DMS79 treated with DMSO at 0.1 percent for 48 hours (cell line): Measurements from ENCODE around the gene PRRT2.
"Not testable (repeated sequence)": the region's sequence is repeated elsewhere in the genome, so short reads cannot be mapped to it uniquely, and the experiment has no call there.

ENCODE experiments used
- DNase-seq: peaks from one replicate; lab custom pipeline; 2025; lab: John Stamatoyannopoulos, UW

Gene PRRT2

DNA sequence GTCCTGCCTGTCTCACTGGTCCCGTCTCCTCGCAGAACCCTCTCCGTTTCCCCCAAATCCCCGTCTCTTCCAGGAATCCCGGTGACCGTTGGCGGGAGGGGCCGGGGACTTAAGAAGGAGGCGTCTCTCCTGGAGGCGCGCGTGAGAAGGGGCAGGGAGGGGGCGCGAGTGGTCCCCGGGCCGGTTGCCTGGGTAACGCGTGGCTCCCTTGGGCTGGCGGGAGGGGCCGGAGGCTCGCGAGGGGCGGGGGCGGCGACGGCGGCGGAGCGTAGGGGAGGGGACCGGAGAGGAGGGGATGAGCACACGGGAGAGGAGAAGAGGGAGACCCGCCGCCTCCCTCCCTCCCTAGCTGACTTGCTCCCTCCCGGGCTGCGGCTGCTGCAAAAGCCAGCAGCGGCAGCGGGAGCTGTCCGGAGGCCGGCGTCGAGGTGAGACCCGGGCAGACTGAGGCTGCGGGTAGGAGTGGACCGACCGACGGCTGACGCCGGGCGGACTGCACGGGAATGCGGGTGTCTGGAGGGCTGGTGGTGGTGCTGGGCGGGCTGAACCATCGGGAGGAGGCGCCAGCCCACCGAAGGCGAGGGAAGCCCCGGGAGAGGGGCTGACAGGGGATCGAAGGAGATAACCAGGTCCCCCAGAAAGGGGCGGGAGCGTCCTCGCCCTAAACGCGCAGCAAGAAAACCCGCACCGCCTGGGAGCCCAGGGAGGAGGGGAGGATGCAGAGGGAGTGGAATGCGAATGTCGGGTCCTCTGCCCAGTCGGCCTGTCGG is at the start of gene PRRT2:
Gene PRRT2, plus strand, starts transcription at position 298 of the 770 bp plus-strand sequence. CDS start 862 bp downstream, outside the sequence.
- peak; percentile 66 for DNase-seq

DNA sequence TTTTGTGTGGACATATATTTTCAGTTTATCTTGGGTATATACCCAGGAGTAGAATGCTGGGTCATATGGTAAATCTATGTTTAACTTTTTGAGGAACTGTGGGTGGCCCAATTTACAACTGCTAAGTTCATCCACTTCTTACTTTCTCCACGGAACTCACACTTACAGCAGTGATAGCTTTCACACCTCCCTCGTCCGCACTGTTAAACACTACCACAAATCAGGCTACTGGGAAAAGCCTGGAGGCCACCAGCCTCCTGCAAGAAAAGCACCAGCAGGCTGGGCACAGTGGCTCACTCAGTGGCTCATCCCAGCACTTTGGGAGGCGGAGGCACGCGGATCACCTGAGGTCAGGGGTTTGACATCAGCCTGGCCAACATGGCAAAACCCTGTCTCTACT is 48.7 kb upstream of the PRRT2 start:
- DNase-seq: no peak

DNA sequence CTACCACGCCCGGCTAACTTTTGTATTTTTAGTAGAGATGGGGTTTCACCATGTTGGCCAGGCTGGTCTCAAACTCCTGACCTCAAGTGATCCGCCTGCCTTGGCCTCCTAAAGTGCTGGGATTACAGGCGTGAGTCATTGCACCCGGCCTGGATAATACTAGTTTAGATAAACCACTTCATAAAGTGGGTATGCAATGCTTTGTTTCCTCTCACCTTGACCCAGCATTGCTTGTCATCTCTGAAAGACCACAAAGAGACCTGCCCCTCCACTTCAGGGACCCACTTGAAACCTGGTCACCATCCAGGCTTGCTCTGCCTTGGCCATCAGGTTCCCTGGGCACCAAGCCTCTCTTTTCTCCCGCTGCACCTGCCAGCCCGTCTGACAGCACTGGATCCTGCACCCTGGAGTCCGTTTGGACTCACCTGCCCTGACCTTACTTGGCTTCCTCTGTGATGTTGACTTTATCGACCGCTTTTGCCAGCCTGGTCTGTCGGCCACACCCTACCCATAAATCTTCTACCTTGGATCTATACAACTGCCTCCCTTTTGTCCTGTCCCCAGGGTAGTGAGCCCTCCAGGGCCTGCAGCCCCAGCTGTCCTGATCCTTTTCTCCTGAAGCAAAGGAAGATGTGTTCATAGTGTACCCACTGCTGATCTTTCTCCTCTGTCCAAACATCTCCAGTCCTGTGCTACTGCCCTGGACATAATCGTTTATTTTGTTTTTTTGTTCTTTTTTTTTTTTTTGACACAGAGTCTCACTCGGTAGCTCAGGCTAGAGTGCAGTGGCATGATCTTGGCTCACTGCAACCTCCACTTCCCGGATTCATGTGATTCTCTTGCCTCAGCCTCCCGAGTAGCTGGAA is 46.6 kb upstream of the PRRT2 start:
- DNase-seq: peak; percentile 96

DNA sequence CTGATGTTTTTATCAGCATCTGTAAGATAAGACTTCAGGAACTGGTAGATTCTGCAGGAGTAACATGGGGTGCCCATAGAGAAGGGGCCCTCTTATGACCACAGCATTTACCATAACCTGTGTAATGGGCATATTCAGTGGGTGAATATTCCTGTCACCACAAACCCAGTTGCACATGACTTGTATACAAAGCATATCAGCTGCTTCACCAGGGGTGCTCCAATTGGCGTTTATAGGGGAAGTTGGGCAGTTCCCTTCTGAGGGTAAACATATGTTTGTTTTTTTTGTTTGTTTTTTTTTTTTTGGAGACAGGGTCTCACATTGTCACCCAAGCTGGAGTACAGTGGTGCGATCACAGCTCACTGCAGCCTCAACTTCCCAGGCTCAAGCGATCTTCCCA is 45.4 kb upstream of the PRRT2 start:
- no peak for DNase-seq

DNA sequence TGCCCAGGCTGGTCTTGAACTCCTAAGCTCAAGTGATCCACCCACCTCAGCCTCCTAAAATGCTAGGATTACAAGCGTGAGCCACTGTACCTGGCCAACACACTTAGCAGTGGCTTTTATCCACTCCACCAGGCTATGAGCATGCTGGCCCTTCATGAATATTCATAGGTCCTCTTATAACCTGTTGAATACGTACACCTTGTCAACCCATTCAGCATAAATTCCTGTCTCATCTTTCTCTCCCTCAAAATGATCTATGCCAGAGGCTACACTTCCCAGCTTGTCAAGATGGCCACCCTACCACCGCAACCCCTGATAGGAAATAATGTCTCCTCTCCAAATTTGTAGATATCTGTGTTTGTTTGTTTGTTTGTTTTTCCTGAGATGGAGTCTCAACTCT is 44.9 kb upstream of the PRRT2 start:
- no peak for DNase-seq

DNA sequence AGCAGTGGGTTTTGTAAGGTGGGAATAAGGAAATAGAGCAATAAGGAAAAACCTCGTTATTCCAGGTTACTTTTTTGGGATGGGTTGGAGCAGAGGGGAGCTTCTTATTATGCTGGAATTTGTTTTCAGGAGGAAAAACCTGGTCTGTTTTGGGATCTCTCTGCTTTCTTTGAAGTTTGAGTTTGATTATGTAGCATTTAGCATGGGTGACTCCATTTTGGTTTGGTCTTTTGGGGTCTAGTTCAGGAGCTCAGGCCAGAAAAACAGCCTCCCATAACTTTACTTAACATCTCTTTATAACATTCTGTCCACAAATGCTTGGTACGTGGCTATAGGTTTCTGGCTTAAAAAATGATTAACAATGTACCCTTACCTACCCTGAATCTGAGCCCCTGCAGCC is 42.5 kb upstream of the PRRT2 start:
- no peak for DNase-seq

DNA sequence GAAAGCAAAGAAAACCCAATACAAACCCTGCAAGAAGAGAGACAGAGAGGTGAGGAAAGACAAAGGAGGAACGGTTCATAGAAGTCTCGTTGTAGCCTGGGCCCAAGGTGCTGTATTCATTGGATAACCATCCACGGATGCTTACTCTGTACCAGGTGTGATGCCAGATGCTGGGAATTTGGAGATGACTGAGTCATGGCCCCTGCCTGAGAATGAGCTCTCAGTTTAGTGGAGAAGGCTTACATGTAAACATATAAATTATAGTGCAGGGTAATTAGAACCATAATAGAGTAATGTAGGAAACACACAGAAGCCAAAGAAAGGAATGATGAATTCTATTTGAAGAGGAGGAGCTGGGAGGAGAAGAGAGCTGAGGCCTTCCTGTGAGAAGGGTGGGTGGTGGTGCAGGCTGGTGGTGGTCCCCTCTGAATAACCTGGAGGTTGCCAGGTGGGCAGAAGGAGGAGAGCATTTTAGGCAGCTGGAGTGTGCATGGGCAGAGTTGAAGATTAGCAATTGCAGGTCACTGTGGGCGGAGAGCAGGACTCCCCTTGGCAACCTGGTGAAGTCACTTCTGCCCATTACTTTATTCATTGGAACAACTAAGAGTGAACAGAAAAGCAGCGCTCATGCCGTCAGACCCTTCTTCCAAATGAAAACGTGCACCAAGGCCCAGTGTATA is 41.6 kb upstream of the PRRT2 start:
- DNase-seq: no peak

DNA sequence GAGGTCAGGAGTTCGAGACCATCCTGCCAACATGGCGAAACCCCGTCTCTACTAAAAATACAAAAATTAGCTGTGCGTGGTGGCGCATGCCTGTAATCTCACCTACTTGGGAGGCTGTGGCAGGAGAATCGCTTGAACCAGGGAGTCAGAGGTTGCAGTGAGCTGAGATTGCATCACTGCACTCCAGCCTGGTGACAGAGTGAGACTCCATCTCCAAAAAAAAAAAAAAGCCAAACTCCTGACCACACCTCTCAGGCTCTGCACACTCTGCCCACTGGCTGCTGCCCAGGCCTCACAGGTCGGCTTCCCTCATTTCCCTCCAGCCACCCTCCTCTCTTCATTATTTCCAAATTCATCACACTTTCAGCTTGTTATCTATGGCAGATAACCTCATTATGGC is 39.7 kb upstream of the PRRT2 start:
- DNase-seq: not testable (repeated sequence)

DNA sequence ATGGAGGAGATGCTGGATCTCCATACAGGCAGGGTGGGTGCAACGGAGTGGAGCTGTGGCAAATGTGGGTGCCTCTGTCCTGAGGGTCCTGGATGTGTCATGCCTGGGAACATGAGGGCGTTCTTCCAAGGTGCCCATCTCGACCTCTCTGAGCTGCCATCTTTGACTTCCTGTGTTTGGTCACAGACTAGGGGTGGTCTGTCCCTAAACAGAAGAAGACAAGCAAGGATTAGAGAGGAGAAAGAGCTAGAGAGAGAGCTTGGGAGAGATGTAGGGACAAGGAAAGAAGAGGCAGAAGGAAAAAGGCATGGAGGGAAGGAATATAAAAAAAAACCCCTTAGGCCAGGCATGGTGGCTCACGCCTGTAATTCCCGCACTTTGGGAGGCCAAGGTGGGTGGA is 37.3 kb upstream of the PRRT2 start:
- no peak for DNase-seq

DNA sequence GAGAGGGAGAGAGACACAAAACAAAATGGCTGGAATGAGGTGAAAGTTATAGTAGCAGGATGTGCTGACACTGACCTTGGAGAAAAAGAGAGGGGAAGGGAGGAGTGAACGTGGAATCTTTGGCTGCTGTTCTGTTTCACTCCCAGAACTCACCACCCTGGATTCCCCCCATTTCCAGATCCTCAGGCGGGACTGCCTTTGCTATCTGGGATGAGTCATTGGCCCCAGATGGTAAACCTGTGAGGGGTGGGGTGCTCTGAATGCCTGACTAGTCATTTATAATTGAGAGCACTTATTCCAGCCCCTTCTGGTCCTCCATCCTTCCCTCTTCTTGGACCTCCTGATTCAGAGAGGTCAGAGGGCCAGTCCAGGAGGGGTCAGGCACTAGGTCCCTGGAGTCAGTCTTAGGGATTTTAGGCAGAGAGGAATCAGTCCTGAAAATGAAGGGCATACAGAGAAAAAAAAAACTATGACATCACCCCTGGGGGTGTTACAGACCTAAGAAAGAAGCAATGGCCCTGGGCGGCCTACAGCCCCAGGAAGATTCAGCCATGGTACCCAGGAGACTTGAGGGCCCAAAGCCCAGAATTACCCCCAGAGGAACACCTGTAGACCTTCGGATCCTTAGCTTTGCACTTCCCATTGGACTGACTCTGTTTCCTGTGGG is 36.1 kb upstream of the PRRT2 start:
- no peak for DNase-seq

DNA sequence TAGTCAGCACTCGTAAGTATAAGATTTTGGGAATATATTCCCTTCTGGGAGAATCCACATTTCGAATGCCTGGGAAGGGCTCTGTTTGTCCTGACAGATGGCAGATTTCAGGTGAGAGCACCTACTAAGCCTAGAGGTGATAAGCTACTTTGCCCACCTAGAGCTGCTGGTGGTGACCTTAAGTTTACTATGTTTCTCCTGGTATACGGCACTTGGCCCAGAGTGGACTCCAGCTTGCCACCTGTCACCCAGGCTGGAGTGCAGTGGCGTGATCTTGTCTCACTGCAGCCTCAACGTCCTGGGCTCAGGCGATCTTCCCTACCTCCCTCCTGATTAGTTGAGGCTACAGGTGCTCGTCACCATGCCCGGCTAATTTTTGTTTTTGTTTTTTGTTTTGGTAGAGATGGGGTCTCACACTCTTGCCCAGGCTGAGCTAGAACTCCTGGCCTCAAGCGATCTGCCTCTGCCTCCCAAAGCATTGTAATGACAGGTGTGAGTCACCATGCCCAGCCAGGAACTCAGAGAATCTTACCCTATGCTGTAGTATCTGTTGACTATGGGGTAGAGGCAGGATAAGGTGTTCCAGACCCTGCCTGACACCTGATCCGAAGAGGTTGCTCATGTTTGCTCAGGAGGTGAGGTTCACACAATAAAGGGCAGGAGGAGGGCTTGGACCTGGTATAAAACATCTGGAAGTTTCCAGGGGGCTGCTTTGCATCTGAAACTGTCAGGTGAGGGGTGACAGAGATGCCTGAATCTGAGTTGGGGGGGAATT is 34.2 kb upstream of the PRRT2 start, which contains the start of gene ZG16:
Gene ZG16, plus strand, starts transcription at position 681 of the 775 bp plus-strand sequence. CDS start 1,011 bp downstream, outside the sequence.
- no peak for DNase-seq

DNA sequence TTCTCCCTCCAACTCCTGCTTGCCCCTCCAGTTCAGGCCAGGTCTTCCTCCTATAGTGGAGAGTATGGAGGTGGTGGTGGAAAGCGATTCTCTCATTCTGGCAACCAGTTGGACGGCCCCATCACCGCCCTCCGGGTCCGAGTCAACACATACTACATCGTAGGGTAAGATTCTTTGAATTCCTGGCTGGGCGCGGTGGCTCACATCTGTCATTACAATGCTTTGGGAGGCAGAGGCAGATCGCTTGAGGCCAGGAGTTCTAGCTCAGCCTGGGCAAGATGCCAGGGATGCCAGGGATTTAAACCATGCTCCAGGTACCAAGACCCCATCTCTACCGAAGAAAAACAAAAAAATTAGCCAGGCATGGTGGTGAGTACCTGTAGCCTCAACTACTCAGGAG is 32.5 kb upstream of the PRRT2 start:
- DNase-seq: no peak

DNA sequence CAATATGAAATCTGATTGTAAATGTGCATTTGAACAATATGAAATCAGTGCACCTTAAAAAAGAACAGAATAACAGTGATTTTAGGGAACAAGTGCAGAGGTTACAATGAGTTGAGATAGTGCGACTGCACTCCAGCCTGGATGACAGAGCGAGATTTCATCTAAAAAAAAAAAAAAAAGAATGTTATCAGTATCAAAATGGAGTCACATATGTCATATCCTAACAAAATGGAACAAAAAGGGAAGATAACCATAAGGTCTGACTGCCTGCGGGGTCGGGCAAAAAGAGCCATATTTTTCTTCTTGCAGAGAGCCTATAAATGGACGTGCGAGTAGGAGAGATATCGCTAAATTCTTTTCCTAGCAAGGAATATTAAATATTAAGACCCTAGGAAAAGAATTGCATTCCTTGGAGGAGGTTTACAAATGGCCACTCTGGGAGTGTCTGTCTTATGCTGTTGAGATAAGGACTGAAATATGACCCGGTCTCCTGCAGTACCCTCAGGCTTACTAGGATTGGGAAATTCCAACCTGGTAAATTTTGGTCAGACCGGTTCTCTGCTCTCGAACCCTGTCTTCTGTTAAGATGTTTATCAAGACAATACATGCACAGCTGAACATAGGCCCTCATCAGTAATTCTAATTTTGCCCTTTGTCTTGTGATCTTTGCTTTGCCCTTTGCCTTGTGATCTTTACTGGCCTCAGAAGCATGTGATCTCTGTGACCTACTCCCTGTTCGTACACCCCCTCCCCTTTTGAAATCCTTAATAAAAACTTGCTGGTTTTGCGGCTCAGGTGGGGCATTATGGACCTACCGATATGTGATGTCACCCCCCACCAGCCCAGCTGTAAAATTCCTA is 28.7 kb upstream of the PRRT2 start:
- not testable (repeated sequence) for DNase-seq

DNA sequence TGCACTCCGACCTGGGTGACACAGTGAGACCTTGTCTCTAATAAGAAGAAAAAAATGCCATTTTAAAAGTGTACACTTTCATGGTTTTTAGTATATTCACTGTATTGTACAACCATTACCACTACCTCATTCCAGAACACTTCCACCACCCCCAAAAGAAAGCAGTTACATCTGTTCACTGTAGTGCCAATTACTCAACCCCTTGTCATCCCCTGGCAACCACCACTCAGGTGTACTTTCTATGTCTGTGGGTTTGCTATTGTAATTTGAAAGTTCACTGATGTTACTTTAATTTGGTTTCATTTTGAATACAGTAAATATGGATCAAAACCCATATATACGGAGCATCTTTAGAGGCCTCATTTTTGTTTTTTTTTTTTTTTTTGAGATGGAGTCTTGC is 27.8 kb upstream of the PRRT2 start:
- no peak for DNase-seq

DNA sequence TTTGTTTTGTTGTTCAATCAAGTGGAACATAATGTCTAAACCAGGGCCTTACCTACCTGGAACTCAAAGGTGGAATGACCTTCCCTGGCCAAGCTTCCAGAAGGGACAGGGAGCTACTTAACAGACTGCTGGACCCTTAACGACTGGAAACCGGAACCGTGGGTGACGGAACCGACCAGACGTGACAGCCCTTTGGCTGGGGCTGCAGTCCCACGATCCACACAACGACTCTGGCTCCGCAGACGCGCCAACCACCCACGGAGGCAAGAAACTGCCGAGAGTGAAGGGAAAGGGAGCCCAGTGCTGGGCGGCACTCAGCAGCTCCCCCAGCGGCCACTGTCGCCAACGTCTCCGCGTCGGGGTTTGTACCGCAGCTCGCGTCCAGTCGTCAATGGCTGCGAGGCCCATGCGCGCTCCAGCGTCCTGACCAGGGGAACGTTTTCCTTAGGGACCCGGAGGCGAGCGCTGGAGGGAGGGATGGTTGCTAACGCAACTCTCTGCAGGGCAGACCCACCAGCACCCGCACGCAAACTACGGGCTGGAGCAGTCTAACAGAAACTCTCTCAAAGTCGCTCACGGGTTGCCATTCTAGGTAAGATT is 27.0 kb upstream of the PRRT2 start:
- no peak for DNase-seq

DNA sequence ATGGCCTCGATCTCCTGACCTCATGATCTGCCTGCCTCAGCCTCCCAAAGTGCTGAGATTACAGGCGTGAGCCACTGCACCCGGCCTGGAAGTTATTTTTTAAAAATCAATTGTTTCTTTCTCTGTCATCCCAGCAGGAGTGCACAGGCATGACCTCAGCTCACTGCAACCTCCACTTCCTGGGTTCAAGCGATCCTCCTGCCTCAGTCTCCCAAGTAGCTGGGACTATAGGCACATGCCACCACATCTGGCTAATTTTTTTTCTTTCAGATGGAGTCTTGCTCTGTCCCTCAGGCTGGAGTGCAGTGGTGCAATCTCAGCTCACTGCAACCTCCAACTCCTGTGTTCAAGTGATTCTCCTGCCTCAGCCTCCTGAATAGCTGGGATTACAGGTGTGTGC is 24.8 kb upstream of the PRRT2 start:
- not testable (repeated sequence) for DNase-seq

DNA sequence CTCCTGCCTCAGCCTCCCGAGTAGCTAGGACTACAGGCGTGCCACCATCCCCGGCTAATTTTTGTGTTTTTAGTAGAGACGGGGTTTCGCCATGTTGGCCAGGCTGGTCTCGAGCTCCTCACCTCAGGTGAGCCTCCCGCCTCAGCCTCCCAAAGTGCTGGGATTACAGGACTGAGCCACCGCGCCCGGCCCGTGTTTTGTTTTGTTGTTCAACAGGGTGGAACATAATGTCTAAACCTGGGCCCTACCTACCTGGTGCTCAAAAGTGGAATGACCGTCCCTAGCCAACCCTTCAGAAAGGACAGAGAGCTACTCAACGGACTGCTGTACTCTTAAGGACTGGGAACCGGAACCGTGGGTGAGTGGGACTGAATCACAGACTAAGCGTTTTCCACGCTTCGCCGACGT is 22.2 kb upstream of the PRRT2 start:
- peak; percentile 78 for DNase-seq

DNA sequence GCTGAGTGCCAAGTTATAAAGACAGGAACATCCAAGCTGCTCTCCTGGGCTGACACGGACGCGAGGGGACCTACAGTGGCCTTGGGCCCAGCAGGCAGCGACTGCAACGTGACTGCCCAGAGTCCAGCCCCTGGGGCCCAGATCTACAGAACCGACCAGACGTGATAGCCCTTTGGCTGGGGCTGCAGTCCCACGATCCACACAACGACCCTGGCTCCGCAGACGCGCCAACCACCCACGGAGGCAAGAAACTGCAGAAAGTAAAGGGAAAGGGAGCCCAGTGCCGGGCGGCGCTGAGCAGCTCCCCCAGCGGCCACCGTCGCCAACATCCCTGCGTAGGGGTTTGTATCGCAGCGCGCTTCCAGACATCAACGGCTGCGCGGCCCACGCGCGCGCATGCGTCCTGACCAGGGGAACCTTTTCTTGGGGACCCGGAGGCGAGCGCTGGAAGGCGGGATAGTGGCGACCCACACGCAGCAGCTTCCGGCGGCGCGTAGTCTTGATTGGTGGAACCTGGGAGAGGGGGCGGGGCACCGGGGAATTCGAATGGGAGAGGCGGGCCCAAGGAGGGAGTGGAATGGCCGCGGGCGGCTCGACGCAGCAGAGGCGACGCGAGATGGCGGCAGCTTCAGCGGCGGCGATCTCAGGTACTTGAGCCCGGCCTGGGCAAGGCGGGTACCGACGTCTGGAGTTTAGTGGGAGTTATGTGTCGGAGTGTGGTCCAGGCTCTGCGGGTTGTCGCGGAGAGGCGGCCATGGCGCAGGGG is 21.6 kb upstream of the PRRT2 start, which contains the start of gene KIF22:
Gene KIF22, plus strand, starts transcription at position 569 of the 766 bp plus-strand sequence. Its CDS starts 9 bp downstream, at position 578.
- peak; percentile 99 for DNase-seq
